HEK293 (cell line): ENCODE data around the gene PDHX.

Experiments used
- CTCF ChIA-PET: fragments of 350-600 bp; formaldehyde crosslinking; extraction: SDS; loops from one replicate; lab custom pipeline; 2021; ENCODE audit warnings: antibody characterized with exemption; lab: Yijun Ruan, JAX
- POLR2A ChIA-PET: fragments of 300-600 bp; formaldehyde crosslinking; extraction: SDS; loops from one replicate; lab custom pipeline; 2020; ENCODE audit warnings: antibody characterized with exemption, inconsistent platforms; lab: Yijun Ruan, JAX
- H3K27ac ChIP-seq: fragments of 200-500 bp; sonication (Bioruptor generic); 2 replicates; pipeline ENCODE4 v1.5.1; 2014; ENCODE audit warnings: low read depth, low read length, control low read depth, inconsistent platforms; ENCODE audit errors: extremely low read depth
- H3K36me3 ChIP-seq, 2 experiments: fragments of 200-500 bp in 1 of 2; sonication (Bioruptor generic) in 1 of 2; 1 replicate in 1 of 2; 2 replicates in 1 of 2; pipeline ENCODE4 v1.5.1; 2014 to 2017; ENCODE audit warnings: inconsistent platforms in 2 of 2, low read length in 2 of 2; ENCODE audit not compliant: control insufficient read depth in 2 of 2, insufficient read depth in 1 of 2
- H3K4me1 ChIP-seq: fragments of 200-500 bp; sonication (Bioruptor generic); 2 replicates; pipeline ENCODE4 v1.5.1; 2014; ENCODE audit warnings: mild to moderate bottlenecking, low read length, inconsistent platforms; ENCODE audit not compliant: control insufficient read depth, insufficient read depth
- H3K4me3 ChIP-seq: 2 replicates; pipeline ENCODE4 v1.5.1; 2011; ENCODE audit warnings: low read depth, mild to moderate bottlenecking, control low read depth, low read length, moderate library complexity
- H3K9me3 ChIP-seq: fragments of 200-500 bp; sonication (Bioruptor generic); 2 replicates; pipeline ENCODE4 v1.5.1; 2014; ENCODE audit warnings: low read depth, low read length, inconsistent platforms; ENCODE audit not compliant: control insufficient read depth, insufficient read depth
- GLI2 ChIP-seq: fragments of 450-650 bp; formaldehyde crosslinking; IDR thresholded peaks from 2 replicates; pipeline ENCODE4; 2017; ENCODE audit warnings: missing biosample characterization, missing genetic modification characterization, low read depth, borderline replicate concordance
- KLF16 ChIP-seq: fragments of 450-650 bp; formaldehyde crosslinking; IDR thresholded peaks from 2 replicates; pipeline ENCODE4 v1.5.1; 2017; ENCODE audit warnings: missing biosample characterization, missing genetic modification characterization
- KLF7 ChIP-seq: fragments of 450-650 bp; formaldehyde crosslinking; IDR thresholded peaks from 2 replicates; pipeline ENCODE4 v1.5.1; 2016; ENCODE audit warnings: missing biosample characterization, missing genetic modification characterization, borderline replicate concordance
- MEIS1 ChIP-seq: sonication (generic); formaldehyde crosslinking; IDR thresholded peaks from 2 replicates; pipeline ENCODE4 v1.8.1; 2022; ENCODE audit warnings: missing genetic modification reagents, mild to moderate bottlenecking, borderline replicate concordance
- PRDM1 ChIP-seq: fragments of 450-650 bp; formaldehyde crosslinking; IDR thresholded peaks from 2 replicates; pipeline ENCODE4; 2016; ENCODE audit warnings: missing biosample characterization, missing genetic modification characterization
- PRDM6 ChIP-seq: fragments of 450-650 bp; formaldehyde crosslinking; IDR thresholded peaks from 2 replicates; pipeline ENCODE4 v1.5.1; 2017; ENCODE audit warnings: missing biosample characterization, missing genetic modification characterization
- RBAK ChIP-seq: fragments of 450-650 bp; formaldehyde crosslinking; IDR thresholded peaks from 2 replicates; pipeline ENCODE4 v1.5.1; 2016; ENCODE audit warnings: missing biosample characterization, missing genetic modification characterization
- SCRT1 ChIP-seq: fragments of 450-650 bp; formaldehyde crosslinking; IDR thresholded peaks from 2 replicates; pipeline ENCODE4 v1.5.1; 2016; ENCODE audit warnings: missing biosample characterization, missing genetic modification characterization, borderline replicate concordance
- TRIM28 ChIP-seq: IDR thresholded peaks from 2 replicates; pipeline ENCODE4 v1.6.1; 2011; ENCODE audit warnings: low read length, control low read depth, borderline replicate concordance
- YY1 ChIP-seq: fragments of 450-650 bp; formaldehyde crosslinking; IDR thresholded peaks from 2 replicates; pipeline ENCODE4 v1.5.1; 2018; ENCODE audit warnings: missing biosample characterization, missing genetic modification characterization
- ZBTB1 ChIP-seq: fragments of 450-650 bp; formaldehyde crosslinking; IDR thresholded peaks from 2 replicates; pipeline ENCODE4 v1.5.1; 2016; ENCODE audit warnings: missing biosample characterization, missing genetic modification characterization
- ZBTB6 ChIP-seq: fragments of 450-650 bp; formaldehyde crosslinking; IDR thresholded peaks from 2 replicates; pipeline ENCODE4 v1.5.1; 2017; ENCODE audit warnings: missing biosample characterization, missing genetic modification characterization
- ZBTB8A ChIP-seq: fragments of 450-650 bp; formaldehyde crosslinking; IDR thresholded peaks from 2 replicates; pipeline ENCODE4 v1.5.1; 2016; ENCODE audit warnings: missing biosample characterization, missing genetic modification characterization
- ZNF211 ChIP-seq: fragments of 450-650 bp; formaldehyde crosslinking; IDR thresholded peaks from 2 replicates; pipeline ENCODE4 v1.5.1; 2016; ENCODE audit warnings: low read depth, missing biosample characterization, missing genetic modification characterization
- ZNF223 ChIP-seq: fragments of 450-650 bp; formaldehyde crosslinking; IDR thresholded peaks from 2 replicates; pipeline ENCODE4 v1.5.1; 2016; ENCODE audit warnings: missing biosample characterization, missing genetic modification characterization
- ZNF302 ChIP-seq: fragments of 450-650 bp; formaldehyde crosslinking; IDR thresholded peaks from 2 replicates; pipeline ENCODE4 v1.5.1; 2016; ENCODE audit warnings: missing biosample characterization, missing genetic modification characterization, low read depth
- ZNF335 ChIP-seq: fragments of 450-650 bp; formaldehyde crosslinking; conservative IDR thresholded peaks from 2 replicates; pipeline ENCODE4 v1.5.1; 2016; ENCODE audit warnings: missing biosample characterization, missing genetic modification characterization
- ZNF398 ChIP-seq: fragments of 450-650 bp; formaldehyde crosslinking; IDR thresholded peaks from 2 replicates; pipeline ENCODE4 v1.5.1; 2017; ENCODE audit warnings: missing biosample characterization, missing genetic modification characterization
- ZNF433 ChIP-seq: fragments of 450-650 bp; formaldehyde crosslinking; IDR thresholded peaks from 2 replicates; pipeline ENCODE4 v1.5.1; 2016; ENCODE audit warnings: missing biosample characterization, missing genetic modification characterization, low read depth
- ZNF514 ChIP-seq: fragments of 450-650 bp; formaldehyde crosslinking; IDR thresholded peaks from 2 replicates; pipeline ENCODE4 v1.5.1; 2016; ENCODE audit warnings: missing biosample characterization, missing genetic modification characterization
- ZNF561 ChIP-seq: fragments of 450-650 bp; IDR thresholded peaks from 2 replicates; pipeline ENCODE4 v1.5.1; 2018; ENCODE audit warnings: missing biosample characterization, missing genetic modification characterization, borderline replicate concordance
- ZNF639 ChIP-seq: fragments of 450-650 bp; formaldehyde crosslinking; IDR thresholded peaks from 2 replicates; pipeline ENCODE4 v1.5.1; 2016; ENCODE audit warnings: missing biosample characterization, missing genetic modification characterization
- ZNF768 ChIP-seq: fragments of 450-650 bp; formaldehyde crosslinking; IDR thresholded peaks from 2 replicates; pipeline ENCODE4 v1.5.1; 2018; ENCODE audit warnings: missing biosample characterization, mild to moderate bottlenecking, missing genetic modification characterization

The PDHX gene

GRCh38 chr11:34909415-34909814, 7.0 kb upstream of the PDHX start:
- TF ChIP-seq GLI2 (tag by site-specific recombination) (no peak), ZNF768 (tag by site-specific recombination) (no peak), ZNF223 (tag by site-specific recombination) (no peak), YY1 (no peak), ZNF561 (tag by site-specific recombination) (no peak), ZBTB8A (no peak), ZNF211 (tag by site-specific recombination) (no peak), ZNF433 (tag by site-specific recombination) (no peak), ZNF335 (tag by site-specific recombination) (no peak), ZNF302 (tag by site-specific recombination) (no peak), SCRT1 (tag by site-specific recombination) (no peak), TRIM28 (no peak), ZBTB1 (no peak), ZNF398 (tag by site-specific recombination) (no peak)
- H3K27ac ChIP-seq, result no peak overlapping the region
- peaks cover 0 to 14% of the 10 kb centered on the region in 2 experiments; a peak in 1 of 3 replicates for H3K36me3 ChIP-seq
- POLR2A ChIA-PET, result no interaction called here
- no peaks in the 10 kb centered on the region for H3K4me1 ChIP-seq
- CTCF ChIA-PET, result interaction anchor here (1.0 kb wide), 1 partner anchor 323 kb away, joined by 3 read pairs; no protein-coding TSS in a partner anchor
- no peak overlapping the region for H3K4me3 ChIP-seq
- no peaks in the 10 kb centered on the region for H3K9me3 ChIP-seq

GRCh38 chr11:34909955-34910354, 6.5 kb upstream of the PDHX start:
- ChIA-PET POLR2A (no interaction called here), CTCF (interaction anchor here (0.7 to 1.2 kb wide), 3 partner anchors 21 to 545 kb away, joined by 3 to 4 read pairs (median 3); no protein-coding TSS in a partner anchor)
- Histone ChIP-seq H3K4me3 (no peak overlapping the region), H3K36me3 (peaks cover 0 to 15% of the 10 kb centered on the region in 2 experiments; a peak in 1 of 3 replicates), H3K9me3 (no peaks in the 10 kb centered on the region), H3K4me1 (no peaks in the 10 kb centered on the region), H3K27ac (no peak overlapping the region)
- no peak for TF ChIP-seq KLF16 (tag by site-specific recombination)

- ChIA-PET CTCF (interaction anchor here (1.2 kb wide), 1 partner anchor 22 kb away, joined by 3 read pairs; no protein-coding TSS in a partner anchor), POLR2A (no interaction called here)
- no peaks in the 10 kb centered on the region for H3K4me1 ChIP-seq
- peaks cover 0 to 15% of the 10 kb centered on the region in 2 experiments; a peak in 1 of 3 replicates for H3K36me3 ChIP-seq
- no peak overlapping the region for H3K4me3 ChIP-seq
- H3K27ac ChIP-seq, result no peak overlapping the region
- no peaks in the 10 kb centered on the region for H3K9me3 ChIP-seq
- no peak for TF ChIP-seq ZNF639
- no peak for TF ChIP-seq MEIS1 (CRISPR knock-in tag)
- TF ChIP-seq ZBTB6 (tag by site-specific recombination), result no peak
- TF ChIP-seq ZNF433 (tag by site-specific recombination), result no peak
- no peak for TF ChIP-seq PRDM6 (tag by site-specific recombination)
- no peak for TF ChIP-seq KLF7
- no peak for TF ChIP-seq RBAK (tag by site-specific recombination)
- TF ChIP-seq ZNF514, result no peak
- no peak for TF ChIP-seq PRDM1
Measured at GRCh38 chr11:34910817-34911216, 5.6 kb upstream of the PDHX start.
